Measurements from ENCODE around the gene NFIB.

GRCh38 chr9:14343261-14344031, 29.5 kb upstream of the NFIB start:
- no peak for TF ChIP-seq CTCF (conservative IDR thresholded peaks at IDR 0.05; ENCODE audit: low read length)
- no peak for TF ChIP-seq EZH2phosphoT487 (IDR thresholded peaks at IDR 0.05; ENCODE audit: borderline replicate concordance, low read depth, low read length)
